Measurements from ENCODE around the gene WNT5B.

- TF ChIP-seq CTCF (conservative IDR thresholded peaks at IDR 0.05), result no peak
- TF ChIP-seq EZH2 (IDR thresholded peaks at IDR 0.05; ENCODE audit: low read depth), result no peak
Measured at GRCh38 chr12:1622406-1622805, 6.6 kb upstream of the WNT5B start.
